HepG2 (cell line): Measurements from ENCODE around the gene TM6SF1. TPM values are rescaled to one million over a fixed set of nuclear protein-coding genes. Genes with fewer than 3 reads are reported as not detected.

Experiments used
- ATAC-seq: fragments of 200-7000 bp; cut with Tn5 transposase; 3 replicates; pipeline ENCODE4 v1.9.1; 2020; ENCODE audit warnings: mild to moderate bottlenecking, moderate library complexity
- BruUV-seq: library from RNA; stranded (reverse); fragments of 400-500 nt; replicated peaks from 2 replicates; lab custom pipeline; 2021; lab: Mats Ljungman, UMichigan
- CTCF ChIA-PET: fragments of 300-600 bp; formaldehyde crosslinking; extraction: SDS; loops from one replicate; lab custom pipeline; 2021; ENCODE audit warnings: low total read pairs, inconsistent platforms, low intra/inter-chr PET ratio; lab: Yijun Ruan, JAX
- POLR2A ChIA-PET: fragments of 350-600 bp; sonication (Branson Sonifier 250); formaldehyde crosslinking; loops from one replicate; lab custom pipeline; 2020; ENCODE audit warnings: antibody characterized with exemption, inconsistent platforms; lab: Yijun Ruan, JAX
- DNase-seq: peaks from one replicate; pipeline ENCODE4 v3.0.0-alpha.2; 2015; ENCODE audit warnings: low spot score
- FAIRE-seq: peaks from 3 replicates; lab custom pipeline; 2011; peaks lifted over from hg19 to GRCh38; lab: Jason Lieb, UNC
- H2AFZ ChIP-seq: one replicate; pipeline ENCODE4 v1.6.1; 2011; ENCODE audit warnings: low read length, inconsistent platforms
- H3K27ac ChIP-seq: fragments of 300-600 bp; 3 replicates; pipeline ENCODE4 v1.8.0; 2011; ENCODE audit warnings: mixed run types, mild to moderate bottlenecking, mixed read lengths, low read length, inconsistent platforms; ENCODE audit not compliant: insufficient read depth; ENCODE audit errors: extremely low read length
- H3K27me3 ChIP-seq, 2 experiments: fragments of 200-600 bp in 1 of 2; 2 replicates in 1 of 2; 3 replicates in 1 of 2; pipeline versions ENCODE4 v1.6.0 to v1.8.0; 2011; ENCODE audit warnings: low read length in 2 of 2, mild to moderate bottlenecking in 2 of 2, moderate library complexity in 2 of 2, inconsistent platforms in 1 of 2; ENCODE audit not compliant: insufficient read depth in 2 of 2, control insufficient read depth in 1 of 2
- H3K36me3 ChIP-seq, 2 experiments: fragments of 200-600 bp in 1 of 2; replicated peaks in 1 of 2; 2 replicates in 1 of 2; 3 replicates in 1 of 2; pipeline versions ENCODE4 v1.5.1 to v1.8.0; 2011; ENCODE audit warnings: low read length in 2 of 2, inconsistent platforms in 1 of 2; ENCODE audit not compliant: insufficient read depth in 2 of 2, control insufficient read depth in 1 of 2
- H3K4me1 ChIP-seq: 2 replicates; pipeline ENCODE4 v1.5.1; 2012; ENCODE audit warnings: low read length, inconsistent platforms; ENCODE audit not compliant: insufficient read depth
- H3K4me2 ChIP-seq: 2 replicates; pipeline ENCODE4 v1.6.0; 2011; ENCODE audit warnings: low read depth, low read length, inconsistent platforms
- H3K4me3 ChIP-seq, 3 experiments: fragments of 200-600 bp in 1 of 3; sonication (generic), shearing (Covaris generic) in 1 of 3; replicated peaks in 1 of 3; 2 replicates each; pipeline ENCODE4 v1.5.1; 2011 to 2016; ENCODE audit warnings: low read length in 3 of 3, inconsistent platforms in 2 of 3, low read depth in 2 of 3, mild to moderate bottlenecking in 2 of 3, control low read depth in 1 of 3, mixed read lengths in 1 of 3; ENCODE audit not compliant: insufficient read depth in 1 of 3
- H3K79me2 ChIP-seq: one replicate; pipeline ENCODE4 v1.6.1; 2011; ENCODE audit warnings: low read length, inconsistent platforms; ENCODE audit not compliant: insufficient read depth
- H3K9ac ChIP-seq: 2 replicates; pipeline ENCODE4 v1.6.0; 2011; ENCODE audit warnings: mild to moderate bottlenecking, low read depth, low read length, inconsistent platforms; ENCODE audit not compliant: insufficient read depth
- H3K9me3 ChIP-seq: 2 replicates; pipeline ENCODE4 v1.5.1; 2012; ENCODE audit warnings: mild to moderate bottlenecking, low read length
- H4K20me1 ChIP-seq: 2 replicates; pipeline ENCODE4 v1.6.0; 2011; ENCODE audit warnings: inconsistent platforms, mild to moderate bottlenecking, low read length, moderate library complexity; ENCODE audit not compliant: insufficient read depth
- CAMTA2 ChIP-seq: sonication (generic); formaldehyde crosslinking; IDR thresholded peaks from 2 replicates; pipeline ENCODE4 v1.4.0; 2020; ENCODE audit warnings: mild to moderate bottlenecking, missing genetic modification reagents, borderline replicate concordance
- LCORL ChIP-seq, 2 experiments: fragments of 450-650 bp in 1 of 2; sonication (generic) in 1 of 2; formaldehyde crosslinking in 1 of 2; IDR thresholded peaks; 2 replicates each; pipeline versions ENCODE4 v1.5.0 to v1.6.1; 2017 to 2020; ENCODE audit warnings: antibody characterized with exemption in 1 of 2, missing genetic modification reagents in 1 of 2
- MBD4 ChIP-seq: IDR thresholded peaks from 2 replicates; pipeline ENCODE4 v1.6.1; 2012; ENCODE audit warnings: low read length, inconsistent platforms, borderline replicate concordance
- NFE2 ChIP-seq: sonication (generic); formaldehyde crosslinking; IDR thresholded peaks from 2 replicates; pipeline ENCODE4 v1.4.0; 2020; ENCODE audit warnings: missing genetic modification reagents
- PAX8 ChIP-seq: sonication (generic); formaldehyde crosslinking; IDR thresholded peaks from 2 replicates; pipeline ENCODE4 v1.8.0; 2022; ENCODE audit warnings: mild to moderate bottlenecking, missing genetic modification reagents, borderline replicate concordance
- WGBS: methylation state at CpG from one replicate; pipeline ENCODE4 v1.1.6; 2017; ENCODE audit warnings: low lambda C conversion rate; 5-methylcytosine and 5-hydroxymethylcytosine counted together
- in situ Hi-C: cut with HindIII; loops from 2 replicates; pipeline ENCODE4 v1.10.0; 2017; ENCODE audit warnings: low pct_unique_long_range_greater_than_20kb; ENCODE audit not compliant: extremely low pct_ligation_motif_present
- intact Hi-C: fragments of 100-400 bp; cut with micrococcal nuclease; formaldehyde crosslinking; loops from one replicate; pipeline ENCODE4 v1.10.0; 2022; ENCODE audit not compliant: unreplicated experiment
- polyA plus RNA-seq, 8 experiments: library from polyadenylated mRNA; depleted of rRNA in 3 of 8; stranded (reverse) in 7 of 8; unstranded in 1 of 8; fragments of >200 nt; fragmentation: Illumina TruSeq in 4 of 8; extraction: Trizol in 4 of 8; gene quantifications; 2 replicates each; pipeline versions ENCODE4 v1.2.1 to v1.2.3, GENCODE V29; 2011 to 2016; ENCODE audit warnings: low read depth in 4 of 8, missing spikeins in 1 of 8, mixed read lengths in 1 of 8; ENCODE audit not compliant: insufficient read depth in 1 of 8
- total RNA-seq, 5 experiments: library from RNA; depleted of rRNA; stranded (reverse); fragments of >200 nt; fragmentation: Illumina TruSeq; extraction: Trizol; gene quantifications; 2 replicates each; pipeline ENCODE4 v1.2.3, GENCODE V29; 2016; ENCODE audit warnings: low read depth in 1 of 5
- TF ChIP-seq, protein P1 (sequence below): sonication (generic); formaldehyde crosslinking; IDR thresholded peaks from 2 replicates; pipeline ENCODE4 v1.8.0; 2022; ENCODE audit warnings: missing genetic modification reagents, mild to moderate bottlenecking, moderate library complexity, borderline replicate concordance
- TF ChIP-seq, protein P2 (sequence below): IDR thresholded peaks from 2 replicates; pipeline ENCODE4 v1.6.1; 2016

TM6SF1 gene
- total and polyA plus RNA-seq, 2 of the 13 experiments (the other 11 are each of a cell fraction or from before 2014, with no cell fraction given), result not detected

DNA sequence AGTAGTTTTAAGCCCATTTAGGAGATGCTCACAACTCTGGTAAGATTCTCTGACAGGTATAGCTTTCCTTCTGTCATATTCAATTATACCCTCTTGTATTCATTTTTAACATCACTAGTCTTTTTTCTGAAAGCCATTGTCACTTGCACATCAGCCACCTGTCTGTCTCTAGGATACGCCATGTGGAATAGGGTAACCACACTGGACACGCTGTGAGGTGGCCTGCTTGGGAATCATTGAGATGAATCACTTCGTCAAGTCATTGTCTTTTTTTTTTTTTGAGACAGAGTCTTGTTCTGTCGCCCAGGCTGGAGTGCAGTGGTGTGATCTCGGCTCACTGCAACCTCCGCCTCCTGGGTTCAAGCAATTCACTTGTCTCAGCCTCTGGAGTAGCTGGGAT lies 7.4 kb downstream of the TM6SF1 start:
- Histone ChIP-seq H3K4me3 (no peak overlapping the region), H4K20me1 (no peaks in the 10 kb centered on the region), H3K27me3 (peaks cover 2 to 47% of the 10 kb centered on the region in 2 experiments; a peak in 3 of 5 replicates), H3K27ac (no peak overlapping the region), H3K9me3 (no peaks in the 10 kb centered on the region), H3K4me1 (no peaks in the 10 kb centered on the region), H3K4me2 (no peak overlapping the region), H3K79me2 (no peaks in the 10 kb centered on the region), H2AFZ (no peak overlapping the region), H3K36me3 (no peaks in the 10 kb centered on the region), H3K9ac (no peak overlapping the region)
- no peak for TF ChIP-seq CAMTA2 (CRISPR knock-in tag)
- no peak for TF ChIP-seq PAX8 (CRISPR knock-in tag)
- TF ChIP-seq MBD4, result no peak
- TF ChIP-seq LCORL (IDR thresholded peaks at IDR 0.05), result no peak
- TF ChIP-seq LCORL (CRISPR knock-in tag; IDR thresholded peaks at IDR 0.05), result no peak
- TF ChIP-seq NFE2 (CRISPR knock-in tag), result no peak
- TF ChIP-seq, protein P1, sequence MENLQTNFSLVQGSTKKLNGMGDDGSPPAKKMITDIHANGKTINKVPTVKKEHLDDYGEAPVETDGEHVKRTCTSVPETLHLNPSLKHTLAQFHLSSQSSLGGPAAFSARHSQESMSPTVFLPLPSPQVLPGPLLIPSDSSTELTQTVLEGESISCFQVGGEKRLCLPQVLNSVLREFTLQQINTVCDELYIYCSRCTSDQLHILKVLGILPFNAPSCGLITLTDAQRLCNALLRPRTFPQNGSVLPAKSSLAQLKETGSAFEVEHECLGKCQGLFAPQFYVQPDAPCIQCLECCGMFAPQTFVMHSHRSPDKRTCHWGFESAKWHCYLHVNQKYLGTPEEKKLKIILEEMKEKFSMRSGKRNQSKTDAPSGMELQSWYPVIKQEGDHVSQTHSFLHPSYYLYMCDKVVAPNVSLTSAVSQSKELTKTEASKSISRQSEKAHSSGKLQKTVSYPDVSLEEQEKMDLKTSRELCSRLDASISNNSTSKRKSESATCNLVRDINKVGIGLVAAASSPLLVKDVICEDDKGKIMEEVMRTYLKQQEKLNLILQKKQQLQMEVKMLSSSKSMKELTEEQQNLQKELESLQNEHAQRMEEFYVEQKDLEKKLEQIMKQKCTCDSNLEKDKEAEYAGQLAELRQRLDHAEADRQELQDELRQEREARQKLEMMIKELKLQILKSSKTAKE (CRISPR knock-in tag), result no peak
- TF ChIP-seq, protein P2, sequence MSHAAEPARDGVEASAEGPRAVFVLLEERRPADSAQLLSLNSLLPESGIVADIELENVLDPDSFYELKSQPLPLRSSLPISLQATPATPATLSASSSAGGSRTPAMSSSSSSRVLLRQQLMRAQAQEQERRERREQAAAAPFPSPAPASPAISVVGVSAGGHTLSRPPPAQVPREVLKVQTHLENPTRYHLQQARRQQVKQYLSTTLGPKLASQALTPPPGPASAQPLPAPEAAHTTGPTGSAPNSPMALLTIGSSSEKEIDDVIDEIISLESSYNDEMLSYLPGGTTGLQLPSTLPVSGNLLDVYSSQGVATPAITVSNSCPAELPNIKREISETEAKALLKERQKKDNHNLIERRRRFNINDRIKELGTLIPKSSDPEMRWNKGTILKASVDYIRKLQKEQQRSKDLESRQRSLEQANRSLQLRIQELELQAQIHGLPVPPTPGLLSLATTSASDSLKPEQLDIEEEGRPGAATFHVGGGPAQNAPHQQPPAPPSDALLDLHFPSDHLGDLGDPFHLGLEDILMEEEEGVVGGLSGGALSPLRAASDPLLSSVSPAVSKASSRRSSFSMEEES (CRISPR knock-in tag), result no peak
- DNase-seq (no peak), FAIRE-seq (no peak), ATAC-seq (no peak)
- 22% methylated on average over 6 of the region's 6 CpGs for WGBS
- intact Hi-C loops (no loop called here), in situ Hi-C loops (no loop called here)
- ChIA-PET POLR2A (no interaction called here), CTCF (no interaction called here)
- BruUV-seq, result no TSS peak
